ENCODE results near the gene RRP8.
A peak's percentile ranks its signal among the peaks of the same experiment; 100 is the strongest.

DNA sequence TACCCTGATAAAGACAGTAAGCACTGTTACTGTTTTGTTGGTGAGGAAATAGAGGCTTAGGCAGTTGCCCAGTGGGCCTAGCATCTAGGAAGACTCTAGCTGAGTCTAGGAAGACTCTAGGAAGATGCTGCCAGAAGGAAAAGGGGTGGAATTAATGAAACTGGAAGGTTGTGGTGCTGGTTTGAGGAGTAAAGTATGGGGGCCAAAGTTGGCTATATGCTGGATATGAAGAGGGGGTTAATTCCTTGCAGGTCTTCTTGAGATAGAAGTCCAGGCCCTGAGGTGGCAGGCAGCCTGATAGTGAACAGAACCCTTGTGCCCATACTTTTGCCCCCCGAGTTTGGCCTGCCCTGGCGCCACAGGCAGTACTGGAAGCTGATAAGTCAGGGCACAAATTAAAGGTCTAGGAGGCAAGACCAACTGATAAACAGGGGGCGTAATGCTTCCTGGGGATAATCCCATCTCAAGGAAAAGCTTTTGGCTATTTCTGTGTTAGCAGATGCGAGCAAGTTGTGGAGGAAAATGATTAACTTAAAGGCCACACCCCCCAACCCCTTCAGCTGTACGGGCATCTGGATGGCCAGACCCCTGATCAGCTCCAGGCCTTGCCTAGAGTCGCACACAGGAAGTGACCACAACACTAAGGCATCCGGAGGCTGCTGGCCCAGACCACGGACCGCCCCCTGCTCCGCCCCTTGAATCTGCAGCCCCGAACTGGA lies 3.2 kb upstream of the RRP8 start:
- TF ChIP-seq, protein P1, sequence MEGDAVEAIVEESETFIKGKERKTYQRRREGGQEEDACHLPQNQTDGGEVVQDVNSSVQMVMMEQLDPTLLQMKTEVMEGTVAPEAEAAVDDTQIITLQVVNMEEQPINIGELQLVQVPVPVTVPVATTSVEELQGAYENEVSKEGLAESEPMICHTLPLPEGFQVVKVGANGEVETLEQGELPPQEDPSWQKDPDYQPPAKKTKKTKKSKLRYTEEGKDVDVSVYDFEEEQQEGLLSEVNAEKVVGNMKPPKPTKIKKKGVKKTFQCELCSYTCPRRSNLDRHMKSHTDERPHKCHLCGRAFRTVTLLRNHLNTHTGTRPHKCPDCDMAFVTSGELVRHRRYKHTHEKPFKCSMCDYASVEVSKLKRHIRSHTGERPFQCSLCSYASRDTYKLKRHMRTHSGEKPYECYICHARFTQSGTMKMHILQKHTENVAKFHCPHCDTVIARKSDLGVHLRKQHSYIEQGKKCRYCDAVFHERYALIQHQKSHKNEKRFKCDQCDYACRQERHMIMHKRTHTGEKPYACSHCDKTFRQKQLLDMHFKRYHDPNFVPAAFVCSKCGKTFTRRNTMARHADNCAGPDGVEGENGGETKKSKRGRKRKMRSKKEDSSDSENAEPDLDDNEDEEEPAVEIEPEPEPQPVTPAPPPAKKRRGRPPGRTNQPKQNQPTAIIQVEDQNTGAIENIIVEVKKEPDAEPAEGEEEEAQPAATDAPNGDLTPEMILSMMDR (IDR thresholded peaks at IDR 0.05): no peak
- TF ChIP-seq EP300 (IDR thresholded peaks at IDR 0.05) (peak in 1 of 4 donors; percentile 80), POLR2AphosphoS5 (IDR thresholded peaks at IDR 0.05) (peak; percentile 98 to 99 (median 98))

Data from sigmoid colon (tissue), 4 donors.